HEK293 (cell line): ENCODE results near the gene SLAIN2.
A peak's percentile ranks its signal among the peaks of the same experiment; 100 is the strongest.

ENCODE experiments used
- BCL6B ChIP-seq: fragments of 450-650 bp; formaldehyde crosslinking; IDR thresholded peaks from 2 replicates; pipeline ENCODE4 v1.5.1; 2017; ENCODE audit warnings: missing biosample characterization, missing genetic modification characterization
- KLF10 ChIP-seq: fragments of 450-650 bp; IDR thresholded peaks from 2 replicates; pipeline ENCODE4 v1.5.1; 2018; ENCODE audit warnings: missing biosample characterization, mild to moderate bottlenecking, missing genetic modification characterization
- PRDM2 ChIP-seq: fragments of 450-650 bp; formaldehyde crosslinking; IDR thresholded peaks from 2 replicates; pipeline ENCODE4 v1.5.1; 2016; ENCODE audit warnings: missing biosample characterization, missing genetic modification characterization, borderline replicate concordance
- ZBTB20 ChIP-seq: fragments of 450-650 bp; formaldehyde crosslinking; IDR thresholded peaks from 2 replicates; pipeline ENCODE4 v1.5.1; 2016; ENCODE audit warnings: missing biosample characterization, missing genetic modification characterization
- ZBTB48 ChIP-seq: fragments of 450-650 bp; formaldehyde crosslinking; IDR thresholded peaks from 2 replicates; pipeline ENCODE4 v1.5.1; 2016; ENCODE audit warnings: missing biosample characterization, missing genetic modification characterization
- ZFHX2 ChIP-seq: fragments of 450-650 bp; formaldehyde crosslinking; conservative IDR thresholded peaks from 2 replicates; pipeline ENCODE4 v1.5.1; 2016; ENCODE audit warnings: missing biosample characterization, missing genetic modification characterization
- ZNF114 ChIP-seq: fragments of 450-650 bp; formaldehyde crosslinking; IDR thresholded peaks from 2 replicates; pipeline ENCODE4 v1.5.0; 2017; ENCODE audit warnings: missing biosample characterization, missing genetic modification characterization
- ZNF174 ChIP-seq: fragments of 450-650 bp; formaldehyde crosslinking; IDR thresholded peaks from 2 replicates; pipeline ENCODE4 v1.5.0; 2017; ENCODE audit warnings: missing biosample characterization, mild to moderate bottlenecking, missing genetic modification characterization
- ZNF19 ChIP-seq: fragments of 450-650 bp; formaldehyde crosslinking; IDR thresholded peaks from 2 replicates; pipeline ENCODE4; 2016; ENCODE audit warnings: missing biosample characterization, missing genetic modification characterization, low read depth
- ZNF404 ChIP-seq: fragments of 450-650 bp; formaldehyde crosslinking; IDR thresholded peaks from 2 replicates; pipeline ENCODE4 v1.5.1; 2017; ENCODE audit warnings: missing biosample characterization, missing genetic modification characterization
- ZNF513 ChIP-seq: fragments of 450-650 bp; IDR thresholded peaks from 2 replicates; pipeline ENCODE4 v1.5.1; 2018; ENCODE audit warnings: missing biosample characterization, missing genetic modification characterization
- ZNF530 ChIP-seq: fragments of 450-650 bp; formaldehyde crosslinking; IDR thresholded peaks from 2 replicates; pipeline ENCODE4 v1.5.1; 2016; ENCODE audit warnings: low read depth, missing biosample characterization, missing genetic modification characterization
- ZNF548 ChIP-seq: fragments of 450-650 bp; formaldehyde crosslinking; IDR thresholded peaks from 2 replicates; pipeline ENCODE4 v1.5.1; 2016; ENCODE audit warnings: missing biosample characterization, missing genetic modification characterization
- ZNF747 ChIP-seq: fragments of 450-650 bp; formaldehyde crosslinking; IDR thresholded peaks from 2 replicates; pipeline ENCODE4 v1.5.1; 2016; ENCODE audit warnings: missing biosample characterization, missing genetic modification characterization
- TF ChIP-seq, protein P1 (sequence below): fragments of 450-650 bp; formaldehyde crosslinking; IDR thresholded peaks from 2 replicates; pipeline ENCODE4 v1.5.1; 2017; ENCODE audit warnings: missing biosample characterization, missing genetic modification characterization
- TF ChIP-seq, protein P2 (sequence below): fragments of 450-650 bp; formaldehyde crosslinking; IDR thresholded peaks from 2 replicates; pipeline ENCODE4 v1.5.1; 2016; ENCODE audit warnings: missing biosample characterization, missing genetic modification characterization
- TF ChIP-seq, protein P3 (sequence below): fragments of 450-650 bp; formaldehyde crosslinking; IDR thresholded peaks from 2 replicates; pipeline ENCODE4 v1.5.1; 2016; ENCODE audit warnings: missing biosample characterization, missing genetic modification characterization
- TF ChIP-seq, protein P4 (sequence below): fragments of 450-650 bp; formaldehyde crosslinking; conservative IDR thresholded peaks from 2 replicates; pipeline ENCODE4 v1.5.1; 2016; ENCODE audit warnings: low read depth, missing biosample characterization, missing genetic modification characterization

The SLAIN2 gene

GRCh38 chr4:48375651-48376304, 34.4 kb downstream of the SLAIN2 start (continued):
- TF ChIP-seq ZBTB48 (no peak), PRDM2 (tag by site-specific recombination) (no peak), ZNF19 (tag by site-specific recombination) (no peak), ZFHX2 (tag by site-specific recombination) (no peak), BCL6B (no peak), KLF10 (peak; percentile 74), ZNF404 (tag by site-specific recombination) (no peak), ZNF174 (tag by site-specific recombination) (no peak), ZBTB20 (tag by site-specific recombination) (no peak), ZNF530 (tag by site-specific recombination) (no peak), ZNF548 (tag by site-specific recombination) (no peak), ZNF747 (tag by site-specific recombination) (no peak), ZNF114 (tag by site-specific recombination) (no peak), ZNF513 (tag by site-specific recombination) (no peak)
- TF ChIP-seq, protein P1, sequence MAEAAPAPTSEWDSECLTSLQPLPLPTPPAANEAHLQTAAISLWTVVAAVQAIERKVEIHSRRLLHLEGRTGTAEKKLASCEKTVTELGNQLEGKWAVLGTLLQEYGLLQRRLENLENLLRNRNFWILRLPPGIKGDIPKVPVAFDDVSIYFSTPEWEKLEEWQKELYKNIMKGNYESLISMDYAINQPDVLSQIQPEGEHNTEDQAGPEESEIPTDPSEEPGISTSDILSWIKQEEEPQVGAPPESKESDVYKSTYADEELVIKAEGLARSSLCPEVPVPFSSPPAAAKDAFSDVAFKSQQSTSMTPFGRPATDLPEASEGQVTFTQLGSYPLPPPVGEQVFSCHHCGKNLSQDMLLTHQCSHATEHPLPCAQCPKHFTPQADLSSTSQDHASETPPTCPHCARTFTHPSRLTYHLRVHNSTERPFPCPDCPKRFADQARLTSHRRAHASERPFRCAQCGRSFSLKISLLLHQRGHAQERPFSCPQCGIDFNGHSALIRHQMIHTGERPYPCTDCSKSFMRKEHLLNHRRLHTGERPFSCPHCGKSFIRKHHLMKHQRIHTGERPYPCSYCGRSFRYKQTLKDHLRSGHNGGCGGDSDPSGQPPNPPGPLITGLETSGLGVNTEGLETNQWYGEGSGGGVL (tag by site-specific recombination): no peak
- TF ChIP-seq, protein P2, sequence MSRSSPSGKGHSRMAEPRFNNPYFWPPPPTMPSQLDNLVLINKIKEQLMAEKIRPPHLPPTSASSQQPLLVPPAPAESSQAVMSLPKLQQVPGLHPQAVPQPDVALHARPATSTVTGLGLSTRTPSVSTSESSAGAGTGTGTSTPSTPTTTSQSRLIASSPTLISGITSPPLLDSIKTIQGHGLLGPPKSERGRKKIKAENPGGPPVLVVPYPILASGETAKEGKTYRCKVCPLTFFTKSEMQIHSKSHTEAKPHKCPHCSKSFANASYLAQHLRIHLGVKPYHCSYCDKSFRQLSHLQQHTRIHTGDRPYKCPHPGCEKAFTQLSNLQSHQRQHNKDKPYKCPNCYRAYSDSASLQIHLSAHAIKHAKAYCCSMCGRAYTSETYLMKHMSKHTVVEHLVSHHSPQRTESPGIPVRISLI (tag by site-specific recombination): no peak
- TF ChIP-seq, protein P3, sequence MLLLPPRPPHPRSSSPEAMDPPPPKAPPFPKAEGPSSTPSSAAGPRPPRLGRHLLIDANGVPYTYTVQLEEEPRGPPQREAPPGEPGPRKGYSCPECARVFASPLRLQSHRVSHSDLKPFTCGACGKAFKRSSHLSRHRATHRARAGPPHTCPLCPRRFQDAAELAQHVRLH: peak; percentile 17; the same call in 1 of the 2 replicates
- TF ChIP-seq, protein P4, sequence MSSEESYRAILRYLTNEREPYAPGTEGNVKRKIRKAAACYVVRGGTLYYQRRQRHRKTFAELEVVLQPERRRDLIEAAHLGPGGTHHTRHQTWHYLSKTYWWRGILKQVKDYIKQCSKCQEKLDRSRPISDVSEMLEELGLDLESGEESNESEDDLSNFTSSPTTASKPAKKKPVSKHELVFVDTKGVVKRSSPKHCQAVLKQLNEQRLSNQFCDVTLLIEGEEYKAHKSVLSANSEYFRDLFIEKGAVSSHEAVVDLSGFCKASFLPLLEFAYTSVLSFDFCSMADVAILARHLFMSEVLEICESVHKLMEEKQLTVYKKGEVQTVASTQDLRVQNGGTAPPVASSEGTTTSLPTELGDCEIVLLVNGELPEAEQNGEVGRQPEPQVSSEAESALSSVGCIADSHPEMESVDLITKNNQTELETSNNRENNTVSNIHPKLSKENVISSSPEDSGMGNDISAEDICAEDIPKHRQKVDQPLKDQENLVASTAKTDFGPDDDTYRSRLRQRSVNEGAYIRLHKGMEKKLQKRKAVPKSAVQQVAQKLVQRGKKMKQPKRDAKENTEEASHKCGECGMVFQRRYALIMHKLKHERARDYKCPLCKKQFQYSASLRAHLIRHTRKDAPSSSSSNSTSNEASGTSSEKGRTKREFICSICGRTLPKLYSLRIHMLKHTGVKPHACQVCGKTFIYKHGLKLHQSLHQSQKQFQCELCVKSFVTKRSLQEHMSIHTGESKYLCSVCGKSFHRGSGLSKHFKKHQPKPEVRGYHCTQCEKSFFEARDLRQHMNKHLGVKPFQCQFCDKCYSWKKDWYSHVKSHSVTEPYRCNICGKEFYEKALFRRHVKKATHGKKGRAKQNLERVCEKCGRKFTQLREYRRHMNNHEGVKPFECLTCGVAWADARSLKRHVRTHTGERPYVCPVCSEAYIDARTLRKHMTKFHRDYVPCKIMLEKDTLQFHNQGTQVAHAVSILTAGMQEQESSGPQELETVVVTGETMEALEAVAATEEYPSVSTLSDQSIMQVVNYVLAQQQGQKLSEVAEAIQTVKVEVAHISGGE: no peak
